ENCODE data around the gene PAQR3.

DNA sequence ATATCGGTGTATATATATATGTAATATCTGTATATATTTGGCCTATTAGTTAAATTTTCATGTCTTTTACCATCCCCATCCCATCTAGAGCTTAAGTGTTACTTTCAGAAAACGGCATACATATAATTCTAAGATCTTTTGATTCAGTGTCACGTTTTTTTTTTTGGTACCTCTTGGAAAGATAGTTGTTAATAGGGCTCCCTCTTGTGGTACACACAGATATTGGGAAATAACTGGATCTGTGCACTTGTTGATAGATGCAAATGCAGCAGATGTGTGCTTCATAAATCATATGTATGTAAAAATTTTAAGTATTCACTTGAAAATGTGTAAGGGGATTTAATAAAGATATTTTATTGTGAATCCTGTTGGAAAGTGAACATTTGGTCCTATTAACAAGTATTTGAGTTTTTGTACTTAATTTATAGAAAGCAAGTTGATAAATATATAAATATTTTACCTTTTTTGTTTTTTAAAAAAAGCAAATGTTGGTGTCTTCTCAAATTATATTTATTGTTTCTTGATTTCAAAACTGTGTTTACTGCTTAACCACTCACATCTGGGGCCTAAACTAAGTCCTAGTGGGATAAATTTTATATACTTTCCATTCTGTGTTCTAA lies 74.7 kb downstream of the PAQR3 start:
- TF ChIP-seq MAZ (IDR thresholded peaks at IDR 0.05; ENCODE audit: borderline replicate concordance, low read depth, low read length) (no peak), SREBF2 (IDR thresholded peaks at IDR 0.05) (no peak), JUN (IDR thresholded peaks at IDR 0.05) (no peak), RFX5 (IDR thresholded peaks at IDR 0.05) (no peak), ESRRA (IDR thresholded peaks at IDR 0.05; ENCODE audit: borderline replicate concordance, low read length) (no peak), ELK1 (IDR thresholded peaks at IDR 0.05; ENCODE audit: low read depth, low read length) (no peak), ZSCAN20 (CRISPR knock-in tag; IDR thresholded peaks at IDR 0.05) (no peak), CHD2 (IDR thresholded peaks at IDR 0.05; ENCODE audit: low read length, partially characterized antibody) (no peak), CBX8 (IDR thresholded peaks at IDR 0.05) (no peak), E2F6 (IDR thresholded peaks at IDR 0.05; ENCODE audit: borderline replicate concordance, low read depth) (no peak)
- TF ChIP-seq, protein P1, sequence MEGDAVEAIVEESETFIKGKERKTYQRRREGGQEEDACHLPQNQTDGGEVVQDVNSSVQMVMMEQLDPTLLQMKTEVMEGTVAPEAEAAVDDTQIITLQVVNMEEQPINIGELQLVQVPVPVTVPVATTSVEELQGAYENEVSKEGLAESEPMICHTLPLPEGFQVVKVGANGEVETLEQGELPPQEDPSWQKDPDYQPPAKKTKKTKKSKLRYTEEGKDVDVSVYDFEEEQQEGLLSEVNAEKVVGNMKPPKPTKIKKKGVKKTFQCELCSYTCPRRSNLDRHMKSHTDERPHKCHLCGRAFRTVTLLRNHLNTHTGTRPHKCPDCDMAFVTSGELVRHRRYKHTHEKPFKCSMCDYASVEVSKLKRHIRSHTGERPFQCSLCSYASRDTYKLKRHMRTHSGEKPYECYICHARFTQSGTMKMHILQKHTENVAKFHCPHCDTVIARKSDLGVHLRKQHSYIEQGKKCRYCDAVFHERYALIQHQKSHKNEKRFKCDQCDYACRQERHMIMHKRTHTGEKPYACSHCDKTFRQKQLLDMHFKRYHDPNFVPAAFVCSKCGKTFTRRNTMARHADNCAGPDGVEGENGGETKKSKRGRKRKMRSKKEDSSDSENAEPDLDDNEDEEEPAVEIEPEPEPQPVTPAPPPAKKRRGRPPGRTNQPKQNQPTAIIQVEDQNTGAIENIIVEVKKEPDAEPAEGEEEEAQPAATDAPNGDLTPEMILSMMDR (IDR thresholded peaks at IDR 0.05) = peak; percentile 73
- TF ChIP-seq, protein P2, sequence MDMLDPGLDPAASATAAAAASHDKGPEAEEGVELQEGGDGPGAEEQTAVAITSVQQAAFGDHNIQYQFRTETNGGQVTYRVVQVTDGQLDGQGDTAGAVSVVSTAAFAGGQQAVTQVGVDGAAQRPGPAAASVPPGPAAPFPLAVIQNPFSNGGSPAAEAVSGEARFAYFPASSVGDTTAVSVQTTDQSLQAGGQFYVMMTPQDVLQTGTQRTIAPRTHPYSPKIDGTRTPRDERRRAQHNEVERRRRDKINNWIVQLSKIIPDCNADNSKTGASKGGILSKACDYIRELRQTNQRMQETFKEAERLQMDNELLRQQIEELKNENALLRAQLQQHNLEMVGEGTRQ (IDR thresholded peaks at IDR 0.05) = no peak
- TF ChIP-seq, protein P3, sequence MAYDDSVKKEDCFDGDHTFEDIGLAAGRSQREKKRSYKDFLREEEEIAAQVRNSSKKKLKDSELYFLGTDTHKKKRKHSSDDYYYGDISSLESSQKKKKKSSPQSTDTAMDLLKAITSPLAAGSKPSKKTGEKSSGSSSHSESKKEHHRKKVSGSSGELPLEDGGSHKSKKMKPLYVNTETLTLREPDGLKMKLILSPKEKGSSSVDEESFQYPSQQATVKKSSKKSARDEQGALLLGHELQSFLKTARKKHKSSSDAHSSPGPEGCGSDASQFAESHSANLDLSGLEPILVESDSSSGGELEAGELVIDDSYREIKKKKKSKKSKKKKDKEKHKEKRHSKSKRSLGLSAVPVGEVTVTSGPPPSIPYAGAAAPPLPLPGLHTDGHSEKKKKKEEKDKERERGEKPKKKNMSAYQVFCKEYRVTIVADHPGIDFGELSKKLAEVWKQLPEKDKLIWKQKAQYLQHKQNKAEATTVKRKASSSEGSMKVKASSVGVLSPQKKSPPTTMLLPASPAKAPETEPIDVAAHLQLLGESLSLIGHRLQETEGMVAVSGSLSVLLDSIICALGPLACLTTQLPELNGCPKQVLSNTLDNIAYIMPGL (CRISPR knock-in tag; IDR thresholded peaks at IDR 0.05; ENCODE audit: borderline replicate concordance) = no peak
- TF ChIP-seq, protein P4, sequence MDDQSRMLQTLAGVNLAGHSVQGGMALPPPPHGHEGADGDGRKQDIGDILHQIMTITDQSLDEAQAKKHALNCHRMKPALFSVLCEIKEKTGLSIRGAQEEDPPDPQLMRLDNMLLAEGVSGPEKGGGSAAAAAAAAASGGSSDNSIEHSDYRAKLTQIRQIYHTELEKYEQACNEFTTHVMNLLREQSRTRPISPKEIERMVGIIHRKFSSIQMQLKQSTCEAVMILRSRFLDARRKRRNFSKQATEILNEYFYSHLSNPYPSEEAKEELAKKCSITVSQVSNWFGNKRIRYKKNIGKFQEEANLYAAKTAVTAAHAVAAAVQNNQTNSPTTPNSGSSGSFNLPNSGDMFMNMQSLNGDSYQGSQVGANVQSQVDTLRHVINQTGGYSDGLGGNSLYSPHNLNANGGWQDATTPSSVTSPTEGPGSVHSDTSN (IDR thresholded peaks at IDR 0.05) = no peak

Measured in A549 (cell line).